ENCODE results near the gene METTL13.

GRCh38 chr1:171743081-171743870, 38.2 kb upstream of the METTL13 start:
- TF ChIP-seq CTCF (IDR thresholded peaks at IDR 0.05) (no peak), POLR2A (IDR thresholded peaks at IDR 0.05) (no peak)

Measured in body of pancreas (tissue), 4 donors.